GM21825 (cell line): Measurements from ENCODE around the gene UBE2G2.

Source experiments
- ATAC-seq: cut with Tn5 transposase; IDR thresholded peaks from one replicate; pipeline ENCODE4 v1.9.1; 2021; ENCODE audit warnings: mild to moderate bottlenecking, moderate library complexity; ENCODE audit not compliant: unreplicated experiment

UBE2G2 gene

DNA sequence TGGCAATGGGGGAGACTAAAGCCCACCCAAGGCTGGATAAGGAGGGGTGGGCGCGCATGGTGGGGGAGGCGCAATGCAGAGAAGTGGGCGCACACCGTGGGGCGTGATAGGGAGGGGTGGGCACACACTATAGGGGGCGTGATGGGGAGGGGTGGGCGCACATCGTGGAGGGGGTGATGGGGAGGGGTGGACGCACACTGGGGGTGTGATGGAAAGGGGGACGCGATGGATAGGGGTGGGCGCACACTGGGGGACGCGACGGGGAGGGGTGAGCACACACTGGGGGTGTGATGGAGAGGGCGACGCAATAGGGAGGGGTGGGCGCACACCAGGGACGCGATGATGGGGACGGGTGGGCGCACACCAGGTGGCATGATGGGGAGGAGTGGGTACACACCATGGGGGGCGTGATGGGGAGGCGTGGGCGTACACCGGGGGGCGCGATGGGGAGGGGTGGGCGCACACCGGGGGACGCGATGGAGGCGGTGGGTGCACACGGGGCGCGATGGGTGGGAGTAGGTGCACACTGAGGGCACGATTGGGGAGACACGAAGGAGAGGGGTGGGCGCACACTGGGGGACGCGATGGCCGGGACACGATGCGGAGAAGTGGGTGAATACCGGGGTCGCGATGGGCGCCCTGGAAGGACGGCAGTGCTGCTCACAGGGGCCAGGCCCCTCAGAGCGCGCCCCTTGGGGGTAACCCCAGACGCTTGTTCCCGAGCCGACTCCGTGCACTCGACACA lies 15.3 kb upstream of the UBE2G2 start:
- no peak for ATAC-seq

DNA sequence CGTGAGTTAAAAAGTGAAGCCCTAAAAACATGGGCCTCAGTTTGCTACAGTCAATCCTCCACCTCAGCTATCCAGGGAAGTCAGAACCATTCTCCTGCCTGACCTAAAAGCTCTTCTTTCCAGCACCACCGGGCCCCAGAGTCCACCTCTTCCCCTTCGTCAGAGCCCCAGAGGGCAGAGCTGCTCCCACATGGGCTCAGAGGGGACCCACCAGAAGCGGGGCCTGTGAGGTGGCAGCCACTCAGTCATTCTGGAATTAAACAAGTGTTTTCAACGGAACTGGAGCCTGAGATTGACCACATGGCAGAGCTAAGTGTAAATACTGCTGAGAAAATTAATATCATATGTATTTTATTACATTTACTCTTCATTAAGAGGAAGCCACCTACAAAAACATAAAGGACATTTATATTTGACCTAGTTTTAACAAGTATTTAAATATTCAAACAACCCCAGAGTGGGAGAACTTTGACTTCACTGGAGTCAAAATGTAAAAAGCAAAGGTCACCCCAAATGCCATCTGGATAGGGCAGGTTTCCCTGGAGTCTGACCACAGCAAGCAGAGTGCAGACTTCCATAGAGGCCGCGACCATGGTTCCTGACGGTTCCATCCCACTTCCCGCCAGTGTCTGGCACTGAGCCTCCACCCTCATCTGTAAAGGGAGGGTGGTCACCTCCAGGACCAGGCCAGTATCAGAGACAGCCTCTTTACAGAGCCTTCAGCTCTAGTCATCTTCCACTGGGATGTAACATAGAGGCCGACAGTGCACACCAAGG lies 14.4 kb upstream of the UBE2G2 start:
- ATAC-seq = no peak

DNA sequence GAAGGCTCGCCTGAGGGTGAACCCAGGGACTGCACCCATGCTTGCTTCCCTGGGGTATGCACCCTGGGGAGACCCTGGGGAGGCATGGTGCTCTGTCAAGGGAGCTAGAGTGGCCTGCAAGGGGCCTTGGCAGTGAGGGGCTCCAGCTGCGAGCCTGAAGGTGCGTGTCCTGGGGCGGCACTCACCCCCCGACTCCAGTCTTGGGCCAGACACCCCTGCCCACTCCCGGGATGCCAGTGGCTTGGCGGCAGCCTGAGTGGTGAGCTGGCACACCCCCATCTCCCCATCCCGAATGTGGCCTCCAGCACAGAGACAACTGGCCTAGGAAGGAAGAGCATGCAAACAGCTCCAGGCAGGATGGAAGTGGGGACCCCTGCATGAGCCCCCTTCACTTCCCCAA lies 13.6 kb upstream of the UBE2G2 start:
- ATAC-seq = no peak

DNA sequence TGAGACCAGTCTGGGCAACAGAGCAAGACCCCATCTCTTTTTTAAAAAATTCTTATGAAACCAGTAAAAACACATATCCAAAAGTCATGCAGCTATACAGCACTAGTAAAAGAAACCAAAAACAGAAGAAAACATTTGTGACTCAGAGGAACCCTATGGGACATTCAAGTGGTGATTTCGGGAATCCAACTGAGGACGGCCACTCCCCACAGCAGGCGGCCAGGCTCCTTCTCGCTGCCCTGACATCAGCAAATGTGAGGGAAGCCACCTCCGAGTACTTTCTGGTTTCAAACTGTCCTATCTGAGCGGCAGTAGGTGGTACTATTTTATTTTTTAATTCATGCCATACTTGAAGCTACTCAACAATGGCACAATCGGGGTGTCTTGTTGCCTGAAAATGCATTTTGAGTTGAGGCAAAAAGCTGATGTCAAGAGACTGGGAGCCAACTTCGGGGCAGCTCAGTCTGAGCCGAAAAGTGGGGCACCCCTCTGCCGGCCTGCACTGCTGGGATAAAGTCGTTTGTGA lies 12.9 kb upstream of the UBE2G2 start:
- ATAC-seq = no peak

DNA sequence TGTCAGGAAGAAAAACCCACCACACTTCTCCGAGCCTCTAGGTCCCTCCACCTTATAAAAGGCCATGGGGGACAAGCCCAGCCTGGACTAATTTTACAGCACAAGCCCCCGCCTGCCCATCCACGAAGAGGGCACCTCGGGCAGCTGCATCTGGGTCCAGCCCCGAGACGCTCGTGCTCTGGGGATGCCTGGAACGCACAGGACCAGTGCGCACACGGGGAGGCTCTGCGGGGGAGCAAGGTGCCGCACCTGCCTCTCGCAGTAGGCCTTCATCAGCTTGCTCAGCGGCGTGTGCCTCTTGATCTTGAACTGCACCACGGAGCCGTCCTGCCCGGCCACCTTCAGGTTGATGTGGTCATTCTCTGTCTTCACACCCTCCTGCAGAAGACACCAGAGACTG lies 12.1 kb upstream of the UBE2G2 start:
- no peak for ATAC-seq

DNA sequence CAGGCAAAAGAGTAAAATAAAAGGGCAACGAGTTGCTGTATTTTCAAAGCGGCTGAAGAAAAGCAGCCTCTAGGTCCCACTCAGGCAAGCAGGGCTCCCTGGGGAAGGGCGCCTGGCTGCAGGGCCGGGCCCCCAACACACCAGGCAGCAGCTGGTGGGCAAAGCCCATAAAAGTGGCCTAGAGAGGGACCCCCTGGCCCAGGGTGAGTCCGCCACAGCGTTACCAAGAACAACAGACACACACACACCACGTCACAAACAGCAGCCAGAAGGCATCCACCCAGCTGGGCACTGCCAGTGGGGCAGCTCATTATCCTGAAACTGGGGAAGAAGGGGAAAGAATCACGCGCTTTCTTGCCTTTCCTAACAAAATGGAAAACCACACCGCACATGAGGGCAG lies 11.5 kb upstream of the UBE2G2 start:
- ATAC-seq = no peak

DNA sequence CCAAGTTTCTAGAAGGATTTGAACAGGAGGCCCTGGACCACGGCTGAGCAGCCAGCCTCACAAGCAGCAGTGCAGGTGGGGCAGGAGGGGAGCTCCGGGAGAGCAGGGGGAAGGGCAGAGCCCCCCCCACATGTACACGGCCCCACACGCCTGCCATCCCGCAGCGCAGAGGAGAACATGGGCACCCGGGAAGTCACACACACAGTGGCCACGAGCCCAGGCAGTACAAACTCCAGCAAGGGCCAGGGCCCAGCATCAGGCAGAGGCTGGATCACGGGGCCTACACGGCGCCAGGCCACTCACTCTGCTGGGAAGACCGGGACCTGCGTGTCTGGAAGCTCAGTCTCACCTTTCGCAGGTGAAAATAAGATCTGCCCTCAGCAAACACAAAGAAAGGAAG lies 11.0 kb upstream of the UBE2G2 start:
- ATAC-seq = no peak

DNA sequence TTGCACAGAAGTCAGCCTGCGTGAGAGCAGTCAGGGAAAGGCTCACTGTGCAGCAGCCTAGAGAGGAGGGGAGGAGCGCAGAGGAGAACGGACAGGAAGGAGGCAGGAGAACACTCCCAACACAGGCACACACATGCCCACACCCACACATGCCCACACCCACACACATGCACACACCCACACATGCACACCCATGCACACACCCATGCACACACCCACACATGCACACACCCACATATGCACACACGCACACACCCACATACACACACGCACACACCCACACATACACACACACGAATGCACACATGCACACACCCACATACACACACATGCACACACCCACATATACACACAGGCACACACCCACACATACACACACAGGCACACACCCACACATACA lies 9.2 kb upstream of the UBE2G2 start:
- ATAC-seq = no peak

DNA sequence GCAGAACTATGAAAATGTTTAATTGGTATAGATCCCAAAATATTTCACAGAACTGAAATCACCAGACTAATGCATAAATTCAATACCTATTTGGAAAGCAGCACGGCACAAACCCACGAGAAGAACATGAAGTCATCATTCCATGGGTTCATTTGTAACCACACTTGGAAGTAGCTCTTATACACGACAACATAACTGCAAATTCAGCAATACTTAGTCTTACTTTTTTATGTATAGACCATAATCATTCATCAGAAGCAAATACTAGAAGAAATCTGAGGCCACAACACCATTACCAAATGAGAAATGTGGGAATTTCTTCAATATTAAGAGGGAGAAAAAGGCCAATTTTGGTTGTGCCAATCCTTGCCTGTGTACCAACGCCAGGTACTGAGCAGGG lies 4.2 kb upstream of the UBE2G2 start:
- no peak for ATAC-seq

DNA sequence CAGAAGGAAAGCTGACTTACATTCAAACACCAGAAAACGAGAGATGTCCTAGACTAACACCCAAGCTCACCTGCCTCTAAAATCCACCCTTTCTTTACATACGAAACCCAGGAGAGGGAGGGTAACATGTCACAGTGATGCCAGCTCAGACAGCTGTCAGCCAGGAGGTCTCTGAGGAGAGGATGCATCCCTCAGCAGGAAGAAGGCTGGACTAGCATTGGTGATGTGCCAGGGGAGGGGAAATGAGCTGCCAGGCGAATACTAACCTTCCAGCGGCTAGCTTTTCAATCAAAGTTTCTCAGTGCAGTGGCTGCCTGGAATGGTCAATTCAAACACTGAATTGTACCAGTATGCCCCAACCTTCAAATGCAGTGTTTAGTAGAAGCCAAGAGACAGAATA lies 3.6 kb upstream of the UBE2G2 start:
- ATAC-seq = no peak

DNA sequence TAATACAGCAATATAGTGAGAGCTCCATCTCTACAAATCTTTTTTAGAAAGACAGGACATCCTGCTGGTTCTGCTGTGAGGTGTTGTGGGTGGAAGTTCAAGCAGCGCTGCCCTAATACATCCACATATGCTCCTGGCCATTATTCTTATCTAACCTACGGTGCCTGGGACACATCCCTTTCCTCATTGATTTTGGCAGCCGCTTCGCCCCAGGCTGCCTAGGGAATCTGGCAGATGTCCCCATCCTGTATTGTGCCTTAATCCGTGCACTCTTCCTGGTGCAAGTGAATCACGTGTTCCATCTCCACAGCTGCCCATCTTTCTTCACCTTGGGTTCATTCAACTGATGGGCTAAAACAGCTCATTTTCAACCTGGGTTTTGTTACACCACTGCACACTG lies 3.1 kb upstream of the UBE2G2 start:
- no peak for ATAC-seq

DNA sequence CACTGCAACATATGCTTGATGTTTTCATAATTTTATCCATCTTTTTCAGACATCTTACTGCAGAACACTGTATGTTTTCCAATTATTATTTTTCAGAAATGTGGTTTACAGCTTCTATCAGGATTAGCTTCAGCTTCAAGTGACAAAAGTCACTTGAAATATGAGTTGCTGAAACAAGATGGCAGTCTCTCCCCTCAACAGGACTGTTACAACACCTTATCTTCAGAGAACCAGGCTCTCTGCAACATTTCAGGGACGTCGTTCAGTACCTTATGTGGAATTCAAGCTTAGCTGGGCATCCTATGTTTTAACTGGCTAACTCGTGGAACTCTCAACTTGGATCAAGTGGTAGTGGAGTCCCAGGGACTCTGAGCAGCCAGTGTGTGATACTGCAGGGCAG lies 2.0 kb upstream of the UBE2G2 start:
- ATAC-seq = no peak

DNA sequence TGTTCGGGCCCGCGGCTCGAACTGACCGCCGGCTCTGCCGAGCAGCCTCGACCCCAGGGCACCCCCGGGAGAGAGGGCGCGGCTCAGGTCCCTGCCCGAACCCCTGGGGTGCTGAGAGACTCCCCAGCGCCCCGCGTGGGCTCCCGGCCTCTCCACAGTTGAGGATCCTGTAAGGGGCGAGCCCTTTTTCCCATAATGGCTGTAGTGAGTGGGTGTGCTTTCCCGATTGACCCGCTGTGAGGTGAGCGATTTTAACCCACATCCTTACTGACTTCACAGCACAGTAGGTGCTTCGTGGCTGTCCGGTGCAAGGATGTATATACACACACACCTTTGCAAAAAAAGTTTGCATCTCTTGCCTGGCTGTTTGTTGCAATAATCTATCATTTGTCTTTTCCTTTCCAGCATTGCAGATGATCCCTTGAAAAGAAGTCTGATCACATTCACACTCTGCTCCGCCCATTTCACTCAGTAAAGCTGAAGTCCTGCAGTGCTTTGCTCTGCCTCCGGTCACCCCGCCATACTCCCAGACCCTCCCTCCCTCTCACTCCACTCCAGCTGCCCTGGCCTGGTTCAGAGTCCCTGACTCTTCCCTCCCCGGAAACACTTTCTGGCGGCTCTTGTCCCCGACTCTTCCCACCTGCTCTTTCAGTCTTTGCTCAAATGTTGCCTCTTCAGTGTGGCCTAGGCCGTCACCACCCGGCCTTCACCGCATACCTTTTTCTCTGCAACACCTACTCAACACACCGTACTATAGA lies 955 bp upstream of the UBE2G2 start:
- ATAC-seq = no peak

DNA sequence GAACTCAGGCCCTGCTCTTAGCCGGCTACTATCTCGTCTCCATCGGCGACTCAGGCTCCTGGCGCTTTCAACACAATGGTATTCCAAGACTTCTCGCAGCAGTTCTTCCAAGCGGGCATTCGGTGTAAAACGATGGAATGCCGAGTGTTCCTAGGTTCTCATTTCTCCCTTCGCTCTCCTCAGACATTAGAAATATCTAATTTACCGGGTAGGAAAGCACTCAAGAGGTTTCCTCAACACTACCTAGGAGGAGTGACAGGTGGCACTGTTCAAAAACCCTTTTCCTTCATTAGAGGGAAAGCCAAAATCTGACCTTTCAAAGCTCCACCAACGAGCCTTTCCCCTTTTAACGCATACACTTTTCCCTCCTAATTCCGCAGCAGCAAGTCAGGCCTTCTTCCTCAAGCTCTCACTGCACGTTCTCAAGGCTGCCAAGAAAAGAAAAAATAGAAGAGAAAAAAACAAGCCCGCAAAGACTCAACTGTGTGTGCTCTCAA lies 601 bp downstream of the UBE2G2 start:
- ATAC-seq = no peak

DNA sequence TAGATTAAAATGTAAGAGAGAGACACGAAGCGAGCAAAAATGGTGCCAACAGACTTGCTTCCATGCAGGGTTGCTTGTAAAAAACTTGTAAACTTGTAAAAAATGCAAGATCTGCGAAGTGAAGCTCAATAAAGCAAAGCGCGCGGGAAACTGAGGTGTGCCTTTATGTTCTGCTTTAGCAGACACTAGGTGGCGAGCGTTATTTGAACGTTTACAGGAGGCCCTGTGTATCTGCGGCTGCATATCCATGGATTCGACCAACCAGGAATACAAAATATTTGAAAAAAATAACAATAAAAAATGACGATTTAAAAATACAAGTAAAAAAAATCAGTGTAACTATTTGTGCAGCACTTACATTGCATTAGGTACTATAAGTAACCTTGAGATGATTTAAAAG lies 1.5 kb downstream of the UBE2G2 start:
- no peak for ATAC-seq

DNA sequence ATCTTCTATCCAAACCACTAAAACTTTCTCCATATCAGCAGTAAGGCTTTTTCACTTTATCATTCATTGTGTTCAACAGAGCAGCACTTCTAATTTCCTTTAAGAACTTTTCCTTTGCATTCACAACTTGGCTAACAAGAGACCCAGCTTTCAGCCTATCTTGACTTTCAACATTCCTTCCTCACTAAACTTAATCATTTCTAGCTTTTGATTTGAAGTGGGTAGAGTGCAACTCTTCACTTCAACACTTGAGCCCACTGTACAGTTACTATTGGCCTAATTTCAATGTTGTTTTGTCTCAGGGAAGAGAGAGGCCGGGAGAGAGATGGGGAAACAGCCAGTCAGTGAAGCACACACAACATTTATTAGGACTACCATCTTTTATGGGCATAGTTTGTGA lies 2.0 kb downstream of the UBE2G2 start:
- no peak for ATAC-seq

DNA sequence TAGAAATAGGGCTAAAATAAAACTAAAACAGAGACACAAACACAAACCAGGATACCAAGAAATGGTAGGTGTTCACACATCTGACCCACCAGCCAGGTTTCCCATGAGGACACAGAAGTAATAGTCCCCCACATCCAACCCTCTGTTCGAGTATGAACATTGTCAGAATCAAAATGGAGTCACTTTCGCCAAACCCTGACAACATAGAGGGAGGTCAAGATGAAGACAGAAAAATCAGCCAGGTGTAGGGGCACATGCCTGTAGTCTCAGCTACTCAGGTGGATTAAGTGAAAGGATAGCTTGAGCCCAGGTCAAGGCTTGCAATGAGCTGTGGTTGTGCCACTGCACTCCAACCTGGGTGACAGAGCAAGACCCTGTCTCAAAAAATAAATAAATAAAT lies 3.8 kb downstream of the UBE2G2 start:
- no peak for ATAC-seq

DNA sequence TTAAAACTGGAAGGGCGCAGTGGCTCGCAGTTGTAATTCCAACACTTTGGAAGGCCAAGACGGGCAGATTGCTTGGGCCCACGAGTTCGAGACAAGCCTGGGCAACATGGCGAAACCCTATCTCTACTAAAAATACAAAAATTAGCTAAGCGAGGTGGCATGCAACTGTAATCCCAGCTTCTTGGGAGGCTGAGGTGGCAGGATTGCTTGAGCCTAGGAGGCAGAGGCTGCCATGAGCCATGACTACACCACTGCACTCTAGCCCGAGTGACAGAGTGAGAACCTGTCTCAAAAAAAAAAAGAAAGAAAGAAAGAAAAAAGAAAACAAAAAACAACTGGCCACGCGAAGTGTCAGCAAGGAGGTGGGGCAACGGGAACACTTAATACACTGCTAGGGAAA lies 6.3 kb downstream of the UBE2G2 start:
- ATAC-seq = no peak

DNA sequence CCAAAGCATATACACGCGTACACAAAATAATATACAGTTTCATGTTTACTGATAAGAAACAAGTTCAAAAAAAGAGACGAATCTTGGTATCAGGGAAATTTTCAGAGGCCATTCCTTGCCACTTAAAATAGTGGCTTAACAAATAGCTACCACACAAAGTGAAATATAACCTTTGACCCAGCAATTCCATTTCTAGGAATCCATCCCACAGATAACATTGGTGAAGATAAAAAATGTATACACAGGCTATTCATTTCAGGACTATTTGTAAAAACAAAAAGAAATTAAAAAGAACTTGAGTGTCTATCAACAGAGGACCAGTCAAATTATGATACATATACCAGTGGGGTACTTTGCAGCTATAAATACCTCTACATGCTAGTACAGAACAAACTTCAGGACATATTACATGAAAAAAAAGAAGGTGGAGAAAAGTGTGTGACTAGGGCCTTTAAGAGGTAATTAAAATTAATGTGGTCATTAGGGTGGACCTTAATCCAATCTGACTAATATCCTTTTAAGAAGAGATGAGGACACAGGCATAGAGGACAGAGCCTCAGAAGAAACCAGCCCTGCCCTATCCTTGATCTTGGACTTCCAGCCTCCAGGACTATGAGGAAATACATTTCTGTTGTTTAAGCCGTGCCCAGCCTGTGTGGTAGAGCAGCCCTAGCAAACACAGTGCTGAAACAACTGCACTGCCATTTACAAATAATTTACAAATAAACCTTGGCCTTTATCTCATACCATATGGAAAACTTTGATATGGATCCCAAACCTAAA lies 7.8 kb downstream of the UBE2G2 start:
- ATAC-seq = no peak

DNA sequence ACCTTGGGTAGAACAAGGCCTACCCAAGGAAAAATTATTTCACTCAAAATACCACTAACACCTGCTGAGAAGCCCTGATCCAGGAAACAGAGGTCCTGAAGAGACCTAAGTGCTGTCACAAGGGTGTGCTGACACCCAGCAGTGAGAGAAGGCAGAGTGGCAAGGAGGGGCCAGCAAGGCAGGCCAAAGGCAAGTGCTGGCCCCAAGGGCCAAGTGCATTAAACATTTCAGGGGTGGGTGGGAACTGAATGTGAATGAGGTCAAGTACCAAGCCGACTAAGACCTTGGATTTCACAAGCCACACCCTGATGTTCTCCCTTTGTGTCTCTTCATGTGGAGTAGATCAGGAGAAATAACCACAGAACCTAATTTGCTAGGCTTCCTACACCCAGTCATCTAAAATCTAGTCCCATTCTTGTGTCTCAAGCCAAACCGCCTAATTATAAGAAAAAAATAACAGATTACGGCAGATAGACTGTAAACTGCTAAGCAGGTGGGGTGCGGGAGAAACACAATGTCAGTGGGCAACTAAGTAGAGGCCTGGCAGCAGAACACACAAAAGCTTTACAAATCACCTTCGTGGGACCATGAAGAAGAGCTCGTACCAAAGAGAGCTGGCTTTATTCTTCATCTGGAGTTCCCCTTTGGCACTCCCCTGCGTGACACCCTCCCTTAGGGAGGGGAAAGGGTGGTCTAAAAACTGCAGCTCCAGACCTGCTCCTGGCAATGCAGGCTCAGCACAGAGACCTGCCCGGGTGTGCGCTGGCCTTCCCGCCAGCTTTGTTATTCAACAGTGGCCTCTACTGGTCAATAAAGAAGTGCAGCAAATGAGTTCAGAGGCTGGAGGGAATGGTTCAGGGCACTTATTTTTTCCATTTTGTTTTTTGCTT lies 8.7 kb downstream of the UBE2G2 start:
- ATAC-seq = peak; percentile 49
